ENCODE measurements around the gene PHACTR2. TPM values are rescaled to one million over a fixed set of nuclear protein-coding genes. Genes with fewer than 3 reads are reported as not detected.
"Not testable (repeated sequence)": the region's sequence is repeated elsewhere in the genome, so short reads cannot be mapped to it uniquely, and the experiment has no call there.

PHACTR2 gene
- total and polyA plus RNA-seq, 2 of the 13 experiments (the other 11 are each of a cell fraction or from before 2014, with no cell fraction given): 11.3 to 28.2 TPM

DNA sequence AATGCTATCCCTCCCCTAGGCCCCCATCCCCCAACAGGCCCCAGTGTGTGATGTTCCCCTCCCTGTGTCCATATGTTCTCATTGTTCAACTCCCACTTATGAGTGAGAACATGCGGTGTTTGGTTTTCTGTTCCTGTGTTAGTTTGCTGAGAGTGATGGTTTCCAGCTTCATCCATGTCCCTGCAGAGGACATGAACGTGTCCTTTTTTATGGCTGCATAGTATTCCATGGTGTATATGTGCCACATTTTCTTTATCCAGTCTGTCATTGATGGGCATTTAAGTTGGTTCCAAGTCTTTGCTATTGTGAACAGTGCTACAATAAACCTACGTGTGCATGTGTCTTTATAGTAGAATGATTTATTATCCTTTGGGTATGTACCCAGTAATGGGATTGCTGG, 173.9 kb downstream of the PHACTR2 start:
- H3K27ac ChIP-seq (ENCODE audit: extremely low read length, insufficient read depth, low read length); H3K9ac ChIP-seq (ENCODE audit: insufficient read depth, low read depth, low read length); H3K27me3 ChIP-seq (ENCODE audit: control insufficient read depth in 1 of 2, insufficient read depth in 2 of 2, low read length in 2 of 2); H2AFZ ChIP-seq (ENCODE audit: low read length); ATAC-seq; in situ Hi-C loops (cut with HindIII; ENCODE audit: extremely low pct_ligation_motif_present, low pct_unique_long_range_greater_than_20kb); POLR2A ChIA-PET; FAIRE-seq; DNase-seq (ENCODE audit: low spot score); H4K20me1 ChIP-seq (ENCODE audit: insufficient read depth, low read length); CTCF ChIA-PET (ENCODE audit: low intra/inter-chr PET ratio, low total read pairs); H3K9me3 ChIP-seq (ENCODE audit: low read length); BruUV-seq (replicated peaks); H3K4me2 ChIP-seq (ENCODE audit: low read depth, low read length); intact Hi-C loops (cut with micrococcal nuclease; ENCODE audit: unreplicated experiment); H3K4me3 ChIP-seq (replicated peaks in 1 of 3; ENCODE audit: insufficient read depth in 1 of 3, low read depth in 2 of 3, low read length in 3 of 3): not testable (repeated sequence)
- H3K4me1 ChIP-seq (ENCODE audit: insufficient read depth, low read length): peaks cover 11% of the 10 kb centered on the region; the same call in 1 of the 2 replicates
- 97% methylated on average over 3 of the region's 3 CpGs for WGBS (ENCODE audit: low lambda C conversion rate)
- TF ChIP-seq ZMYM3 (CRISPR knock-in tag; IDR thresholded peaks at IDR 0.05) (0 out of 2 replicates have a peak, but pooled peaks have one; percentile 26), RBFOX2 (IDR thresholded peaks at IDR 0.05; ENCODE audit: low read depth, low read length) (0 out of 2 replicates have a peak, but pooled peaks have one; percentile 38)
- peaks cover 33% of the 10 kb centered on the region for H3K79me2 ChIP-seq (ENCODE audit: insufficient read depth, low read length)
- peaks cover 21 to 59% of the 10 kb centered on the region in 2 experiments for H3K36me3 ChIP-seq (replicated peaks in 1 of 2; ENCODE audit: control insufficient read depth in 1 of 2, insufficient read depth in 2 of 2, low read length in 2 of 2)

- CTCF ChIA-PET (ENCODE audit: low intra/inter-chr PET ratio, low total read pairs); H3K27me3 ChIP-seq (ENCODE audit: control insufficient read depth in 1 of 2, insufficient read depth in 2 of 2, low read length in 2 of 2); H2AFZ ChIP-seq (ENCODE audit: low read length); H3K4me2 ChIP-seq (ENCODE audit: low read depth, low read length); H3K27ac ChIP-seq (ENCODE audit: extremely low read length, insufficient read depth, low read length); H4K20me1 ChIP-seq (ENCODE audit: insufficient read depth, low read length); H3K9me3 ChIP-seq (ENCODE audit: low read length); BruUV-seq (replicated peaks); H3K9ac ChIP-seq (ENCODE audit: insufficient read depth, low read depth, low read length); FAIRE-seq; in situ Hi-C loops (cut with HindIII; ENCODE audit: extremely low pct_ligation_motif_present, low pct_unique_long_range_greater_than_20kb); H3K4me3 ChIP-seq (replicated peaks in 1 of 3; ENCODE audit: insufficient read depth in 1 of 3, low read depth in 2 of 3, low read length in 3 of 3); ATAC-seq; intact Hi-C loops (cut with micrococcal nuclease; ENCODE audit: unreplicated experiment); TF ChIP-seq FOXP1, CREB1, SOX6 (IDR thresholded peaks at IDR 0.05): not testable (repeated sequence)
- H3K36me3 ChIP-seq (replicated peaks in 1 of 2; ENCODE audit: control insufficient read depth in 1 of 2, insufficient read depth in 2 of 2, low read length in 2 of 2): peaks cover 22 to 67% of the 10 kb centered on the region in 2 experiments
- POLR2A ChIA-PET: interaction anchor here (1.4 kb wide), 1 partner anchor 12 kb away, joined by 9 read pairs; the partner anchor contains the start of gene LTV1
- peaks cover 11% of the 10 kb centered on the region; the same call in 1 of the 2 replicates for H3K4me1 ChIP-seq (ENCODE audit: insufficient read depth, low read length)
- WGBS (ENCODE audit: low lambda C conversion rate): 84% methylated on average over 1 of the region's 1 CpG
- DNase-seq (ENCODE audit: low spot score): peak; percentile 37
- H3K79me2 ChIP-seq (ENCODE audit: insufficient read depth, low read length): peaks cover 21% of the 10 kb centered on the region
- TF ChIP-seq CEBPG (CRISPR knock-in tag; IDR thresholded peaks at IDR 0.05) (peak; percentile 72), FOXP1 (CRISPR knock-in tag; IDR thresholded peaks at IDR 0.05) (peak; percentile 61), SOX13 (IDR thresholded peaks at IDR 0.05) (peak; percentile 76; the same call in 1 of the 2 replicates), SOX13 (CRISPR knock-in tag; conservative IDR thresholded peaks at IDR 0.05 in 1 of 2, IDR thresholded peaks at IDR 0.05 in 1 of 2) (peak in 1 of 2 experiments; percentile 96; a peak in 2 of 4 replicates), CREB1 (CRISPR knock-in tag; IDR thresholded peaks at IDR 0.05) (0 out of 2 replicates have a peak, but pooled peaks have one; percentile 17), ZNF331 (CRISPR knock-in tag; IDR thresholded peaks at IDR 0.05) (0 out of 2 replicates have a peak, but pooled peaks have one; percentile 24), SAP130 (CRISPR knock-in tag; IDR thresholded peaks at IDR 0.05; ENCODE audit: low read depth) (0 out of 2 replicates have a peak, but pooled peaks have one; percentile 10), SOX6 (CRISPR knock-in tag; IDR thresholded peaks at IDR 0.05) (peak; percentile 95), ZNF644 (CRISPR knock-in tag; IDR thresholded peaks at IDR 0.05; ENCODE audit: low read depth) (peak; percentile 20; the same call in 1 of the 2 replicates), THAP11 (CRISPR knock-in tag; IDR thresholded peaks at IDR 0.05) (0 out of 2 replicates have a peak, but pooled peaks have one; percentile 22), CEBPB (IDR thresholded peaks at IDR 0.05; ENCODE audit: borderline replicate concordance, low read depth, low read length) (peak; percentile 72; the same call in 1 of the 2 replicates), FOXA3 (CRISPR knock-in tag; IDR thresholded peaks at IDR 0.05) (peak; percentile 76), GATAD2A (CRISPR knock-in tag; IDR thresholded peaks at IDR 0.05) (peak; percentile 72)
- TF ChIP-seq, protein P1, sequence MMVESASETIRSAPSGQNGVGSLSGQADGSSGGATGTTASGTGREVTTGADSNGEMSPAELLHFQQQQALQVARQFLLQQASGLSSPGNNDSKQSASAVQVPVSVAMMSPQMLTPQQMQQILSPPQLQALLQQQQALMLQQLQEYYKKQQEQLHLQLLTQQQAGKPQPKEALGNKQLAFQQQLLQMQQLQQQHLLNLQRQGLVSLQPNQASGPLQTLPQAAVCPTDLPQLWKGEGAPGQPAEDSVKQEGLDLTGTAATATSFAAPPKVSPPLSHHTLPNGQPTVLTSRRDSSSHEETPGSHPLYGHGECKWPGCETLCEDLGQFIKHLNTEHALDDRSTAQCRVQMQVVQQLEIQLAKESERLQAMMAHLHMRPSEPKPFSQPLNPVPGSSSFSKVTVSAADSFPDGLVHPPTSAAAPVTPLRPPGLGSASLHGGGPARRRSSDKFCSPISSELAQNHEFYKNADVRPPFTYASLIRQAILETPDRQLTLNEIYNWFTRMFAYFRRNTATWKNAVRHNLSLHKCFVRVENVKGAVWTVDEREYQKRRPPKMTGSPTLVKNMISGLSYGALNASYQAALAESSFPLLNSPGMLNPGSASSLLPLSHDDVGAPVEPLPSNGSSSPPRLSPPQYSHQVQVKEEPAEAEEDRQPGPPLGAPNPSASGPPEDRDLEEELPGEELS (CRISPR knock-in tag; IDR thresholded peaks at IDR 0.05): peak; percentile 65
These were observed 177.3 kb downstream of the PHACTR2 start for GRCh38 chr6:143855057-143855456.

All from HepG2 (cell line).